GM12892 (cell line): Measurements from ENCODE around the gene ARHGAP36.

Experiments used
- POLR2A ChIP-seq: IDR thresholded peaks from 2 replicates; pipeline ENCODE4 v1.6.1; 2011; ENCODE audit warnings: low read depth, low read length, control low read depth
- POLR2AphosphoS5 ChIP-seq: IDR thresholded peaks from 2 replicates; pipeline ENCODE4 v1.6.1; 2011; ENCODE audit warnings: low read depth, low read length, control low read depth
- TAF1 ChIP-seq: IDR thresholded peaks from 2 replicates; pipeline ENCODE4 v1.6.1; 2011; ENCODE audit warnings: low read depth, mild to moderate bottlenecking, control low read depth, low read length, borderline replicate concordance

GRCh38 chrX:131040781-131041180 lies 17.4 kb upstream of the ARHGAP36 start:
- TF ChIP-seq POLR2A (no peak), POLR2AphosphoS5 (no peak), TAF1 (no peak)
